ENCODE data around the gene NSD1.

NSD1 gene, protein sequence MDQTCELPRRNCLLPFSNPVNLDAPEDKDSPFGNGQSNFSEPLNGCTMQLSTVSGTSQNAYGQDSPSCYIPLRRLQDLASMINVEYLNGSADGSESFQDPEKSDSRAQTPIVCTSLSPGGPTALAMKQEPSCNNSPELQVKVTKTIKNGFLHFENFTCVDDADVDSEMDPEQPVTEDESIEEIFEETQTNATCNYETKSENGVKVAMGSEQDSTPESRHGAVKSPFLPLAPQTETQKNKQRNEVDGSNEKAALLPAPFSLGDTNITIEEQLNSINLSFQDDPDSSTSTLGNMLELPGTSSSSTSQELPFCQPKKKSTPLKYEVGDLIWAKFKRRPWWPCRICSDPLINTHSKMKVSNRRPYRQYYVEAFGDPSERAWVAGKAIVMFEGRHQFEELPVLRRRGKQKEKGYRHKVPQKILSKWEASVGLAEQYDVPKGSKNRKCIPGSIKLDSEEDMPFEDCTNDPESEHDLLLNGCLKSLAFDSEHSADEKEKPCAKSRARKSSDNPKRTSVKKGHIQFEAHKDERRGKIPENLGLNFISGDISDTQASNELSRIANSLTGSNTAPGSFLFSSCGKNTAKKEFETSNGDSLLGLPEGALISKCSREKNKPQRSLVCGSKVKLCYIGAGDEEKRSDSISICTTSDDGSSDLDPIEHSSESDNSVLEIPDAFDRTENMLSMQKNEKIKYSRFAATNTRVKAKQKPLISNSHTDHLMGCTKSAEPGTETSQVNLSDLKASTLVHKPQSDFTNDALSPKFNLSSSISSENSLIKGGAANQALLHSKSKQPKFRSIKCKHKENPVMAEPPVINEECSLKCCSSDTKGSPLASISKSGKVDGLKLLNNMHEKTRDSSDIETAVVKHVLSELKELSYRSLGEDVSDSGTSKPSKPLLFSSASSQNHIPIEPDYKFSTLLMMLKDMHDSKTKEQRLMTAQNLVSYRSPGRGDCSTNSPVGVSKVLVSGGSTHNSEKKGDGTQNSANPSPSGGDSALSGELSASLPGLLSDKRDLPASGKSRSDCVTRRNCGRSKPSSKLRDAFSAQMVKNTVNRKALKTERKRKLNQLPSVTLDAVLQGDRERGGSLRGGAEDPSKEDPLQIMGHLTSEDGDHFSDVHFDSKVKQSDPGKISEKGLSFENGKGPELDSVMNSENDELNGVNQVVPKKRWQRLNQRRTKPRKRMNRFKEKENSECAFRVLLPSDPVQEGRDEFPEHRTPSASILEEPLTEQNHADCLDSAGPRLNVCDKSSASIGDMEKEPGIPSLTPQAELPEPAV (N-terminal part only)

DNA sequence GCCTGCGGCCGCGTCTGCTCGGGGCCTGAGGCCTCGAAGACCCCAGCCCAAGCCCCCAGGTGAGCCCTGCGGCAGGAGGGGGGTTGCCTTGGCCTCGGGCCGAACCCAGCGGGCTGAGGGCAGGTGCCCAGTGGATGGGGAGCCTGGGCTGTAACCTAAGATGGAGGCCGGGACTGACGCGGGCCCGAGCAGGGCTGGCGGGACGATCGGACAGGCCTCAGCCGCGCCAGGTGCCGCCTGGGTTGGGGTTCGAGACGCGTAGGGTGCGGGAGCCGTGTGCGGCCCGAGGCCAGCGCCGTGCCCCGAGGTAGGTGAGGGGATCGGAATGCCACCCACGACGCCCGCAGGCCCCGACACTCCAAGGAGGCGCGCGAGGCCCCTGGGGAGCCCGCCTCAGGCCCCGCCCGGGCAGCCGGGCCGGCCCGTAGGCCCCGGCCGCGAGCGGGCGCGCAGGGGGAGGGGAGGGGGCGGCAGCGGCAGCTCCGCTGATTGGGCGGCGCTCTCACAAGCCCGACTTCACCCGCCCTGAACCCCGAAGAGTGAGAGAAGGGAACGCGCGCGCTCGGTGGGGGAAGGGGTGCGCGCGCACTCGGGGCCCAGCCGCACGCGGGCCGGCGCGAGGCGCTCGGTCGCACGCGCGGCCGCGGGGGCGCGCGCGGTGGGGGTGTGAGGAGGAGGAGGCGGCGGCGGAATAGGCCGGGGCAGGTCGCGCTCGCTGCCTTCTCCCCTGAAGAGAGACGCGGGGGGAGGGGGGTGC lies at the start of gene NSD1:
Gene NSD1, plus strand, starts transcription at position 678 of the 757 bp plus-strand sequence. CDS start 1,331 bp downstream, outside the sequence.
- DNase-seq = peak; percentile 98

DNA sequence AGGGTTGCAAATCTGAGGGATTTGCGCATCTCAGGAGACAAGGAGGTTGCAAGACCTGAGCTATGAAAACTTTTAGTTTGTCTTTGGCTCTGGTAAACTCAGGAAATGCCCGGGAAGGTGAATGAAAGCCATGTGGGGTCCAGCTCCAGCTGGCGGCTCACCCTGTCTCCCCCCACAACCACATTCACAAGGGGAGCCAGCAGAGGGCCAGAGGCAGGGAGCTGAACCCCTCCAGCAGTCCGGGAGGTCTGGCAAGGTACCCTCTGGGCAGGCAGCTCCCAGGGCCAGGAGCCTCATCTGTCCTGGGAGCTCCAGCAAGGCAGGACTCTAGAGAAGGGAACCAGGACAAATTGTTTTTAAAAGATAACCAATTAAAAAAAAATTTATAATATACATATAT lies 49.4 kb upstream of the NSD1 start:
- no peak for DNase-seq

DNA sequence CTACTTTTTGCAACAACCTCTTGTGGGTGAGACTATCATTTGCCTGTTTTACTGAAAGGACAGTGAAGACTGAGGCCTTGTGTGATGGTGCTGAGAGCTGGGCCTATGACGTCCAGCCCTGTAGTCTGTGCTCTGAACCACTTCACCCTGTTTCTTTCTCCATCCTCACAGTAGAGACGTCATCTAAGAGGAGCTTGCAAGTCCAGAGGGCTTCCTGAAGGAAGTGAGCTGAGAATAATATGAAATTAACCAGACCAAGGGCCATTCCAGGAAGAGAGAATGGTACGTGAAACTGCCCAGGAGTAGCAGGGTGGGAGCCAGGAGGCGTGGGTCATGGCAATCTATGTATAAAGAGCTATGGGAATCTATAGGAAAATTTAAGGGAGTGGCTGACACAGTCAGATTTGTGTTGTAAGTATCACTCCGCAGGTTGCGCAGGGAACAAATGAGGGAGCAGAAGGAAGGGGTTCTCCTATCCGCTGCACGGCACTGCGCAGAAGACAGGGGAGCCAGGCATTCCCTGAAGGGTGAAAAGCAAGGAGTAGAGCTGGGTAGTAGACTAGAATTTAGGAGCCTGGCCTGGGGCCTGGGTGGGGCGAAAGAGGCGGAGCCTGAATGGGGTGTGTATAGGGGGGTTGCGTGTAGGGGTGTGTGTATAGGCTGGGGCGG lies 47.5 kb upstream of the NSD1 start:
- DNase-seq = no peak

DNA sequence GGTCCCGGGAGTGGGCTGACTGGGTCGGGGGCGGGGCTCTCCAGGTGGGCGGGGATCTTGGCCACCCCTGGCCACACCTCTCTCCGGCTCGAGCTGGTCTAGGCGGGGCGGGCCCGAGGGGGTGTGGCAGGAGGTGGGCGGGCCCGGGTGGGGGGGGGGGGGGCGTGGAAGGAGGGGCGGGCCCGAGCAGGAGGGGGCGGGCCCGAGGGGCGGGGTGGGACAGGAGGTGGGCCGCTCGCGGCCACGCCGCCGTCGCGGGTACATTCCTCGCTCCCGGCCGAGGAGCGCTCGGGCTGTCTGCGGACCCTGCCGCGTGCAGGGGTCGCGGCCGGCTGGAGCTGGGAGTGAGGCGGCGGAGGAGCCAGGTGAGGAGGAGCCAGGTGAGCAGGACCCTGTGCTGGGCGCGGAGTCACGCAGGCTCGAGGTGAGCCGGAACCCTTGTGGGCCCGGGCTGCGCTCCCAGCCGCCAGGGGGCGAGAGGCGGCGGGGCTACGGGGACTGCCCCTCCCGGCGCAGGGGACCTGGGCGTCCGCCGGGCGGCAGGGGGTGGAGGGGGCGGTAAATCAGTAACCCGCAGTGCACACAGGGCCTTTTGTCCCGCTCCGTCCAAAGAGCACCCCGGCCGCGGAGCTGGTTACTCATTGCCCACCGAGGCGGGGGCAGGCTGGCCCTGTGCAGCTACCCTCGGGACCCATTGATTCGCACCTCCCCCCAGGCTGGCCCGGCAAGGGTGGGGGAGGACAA lies 46.7 kb upstream of the NSD1 start, which contains the start of gene FGFR4:
Gene FGFR4, plus strand, starts transcription at position 262 of the 744 bp plus-strand sequence. CDS start 2,688 bp downstream, outside the sequence.
- DNase-seq = peak; percentile 91

DNA sequence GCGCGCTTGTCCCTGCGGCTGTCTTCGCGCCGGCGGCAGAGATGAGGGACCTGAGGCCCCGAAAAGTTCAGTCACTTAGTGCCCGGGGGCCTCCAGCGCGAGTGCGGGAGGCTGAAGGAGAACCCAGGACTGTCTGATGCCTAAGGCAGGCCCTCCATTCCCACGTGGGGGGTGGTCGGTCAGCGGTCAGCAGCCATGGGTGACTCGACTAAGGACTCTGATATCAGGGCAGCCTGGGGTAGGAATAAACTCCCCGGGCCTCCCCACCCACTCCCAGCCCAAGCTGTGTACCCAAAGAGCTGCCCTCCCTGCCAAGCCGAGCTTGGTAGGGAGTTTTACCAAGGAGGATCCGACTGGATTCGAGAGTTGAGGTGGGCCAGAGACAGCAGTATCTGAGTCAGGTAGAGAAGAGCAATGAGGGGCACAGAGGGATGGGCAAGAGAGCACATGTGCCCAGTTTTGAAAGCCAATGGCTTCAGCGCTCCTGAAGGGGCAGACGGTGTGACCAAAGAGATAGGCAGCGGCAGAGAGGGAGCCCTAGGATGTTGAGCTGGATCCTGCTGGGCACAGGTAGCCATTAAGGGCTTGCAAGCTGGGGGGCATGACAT lies 46.1 kb upstream of the NSD1 start:
- no peak for DNase-seq

DNA sequence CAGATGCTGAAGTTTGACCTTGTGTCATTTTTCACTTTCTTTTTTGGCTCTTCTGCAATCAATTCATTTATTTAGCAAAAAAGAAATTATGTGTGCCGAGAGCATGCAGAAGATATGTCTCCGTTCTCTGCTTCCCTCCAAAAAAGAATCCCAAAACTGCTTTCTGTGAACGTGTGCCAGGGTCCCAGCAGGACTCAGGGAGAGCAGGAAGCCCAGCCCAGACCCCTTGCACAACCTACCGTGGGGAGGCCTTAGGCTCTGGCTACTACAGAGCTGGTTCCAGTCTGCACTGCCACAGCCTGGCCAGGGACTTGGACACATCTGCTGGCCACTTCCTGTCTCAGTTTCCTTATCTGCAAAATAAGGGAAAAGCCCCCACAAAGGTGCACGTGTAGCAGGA lies 44.4 kb upstream of the NSD1 start:
- DNase-seq = no peak

DNA sequence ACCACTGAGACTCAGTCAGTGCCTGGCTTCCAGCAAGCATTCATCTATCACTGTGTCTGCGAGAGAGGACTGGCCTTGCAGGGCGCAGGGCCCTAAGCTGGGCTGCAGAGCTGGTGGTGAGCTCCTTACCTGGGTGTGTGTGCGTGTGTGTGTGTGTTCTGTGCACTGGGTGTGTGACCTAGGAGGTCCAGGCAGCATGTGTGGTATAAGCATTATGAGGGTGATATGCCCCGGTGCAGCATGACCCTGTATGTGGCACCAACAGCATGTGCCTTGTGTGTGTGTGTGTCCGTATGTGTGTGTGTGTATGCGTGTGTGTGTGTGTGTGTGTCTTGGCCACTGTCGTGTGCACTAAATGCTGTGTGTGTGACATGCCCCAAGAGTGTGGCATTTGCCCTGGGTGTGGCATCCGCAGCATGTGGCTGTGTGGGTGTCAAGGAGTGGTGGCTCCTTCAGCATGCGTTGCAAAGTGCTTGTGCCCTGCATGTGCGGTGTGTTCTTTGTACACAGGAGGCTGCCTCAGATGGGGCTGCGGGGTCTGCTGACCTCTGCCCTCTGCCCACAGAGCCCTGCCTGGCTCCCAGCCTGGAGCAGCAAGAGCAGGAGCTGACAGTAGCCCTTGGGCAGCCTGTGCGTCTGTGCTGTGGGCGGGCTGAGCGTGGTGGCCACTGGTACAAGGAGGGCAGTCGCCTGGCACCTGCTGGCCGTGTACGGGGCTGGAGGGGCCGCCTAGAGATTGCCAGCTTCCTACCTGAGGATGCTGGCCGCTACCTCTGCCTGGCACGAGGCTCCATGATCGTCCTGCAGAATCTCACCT lies 43.5 kb upstream of the NSD1 start:
- no peak for DNase-seq

DNA sequence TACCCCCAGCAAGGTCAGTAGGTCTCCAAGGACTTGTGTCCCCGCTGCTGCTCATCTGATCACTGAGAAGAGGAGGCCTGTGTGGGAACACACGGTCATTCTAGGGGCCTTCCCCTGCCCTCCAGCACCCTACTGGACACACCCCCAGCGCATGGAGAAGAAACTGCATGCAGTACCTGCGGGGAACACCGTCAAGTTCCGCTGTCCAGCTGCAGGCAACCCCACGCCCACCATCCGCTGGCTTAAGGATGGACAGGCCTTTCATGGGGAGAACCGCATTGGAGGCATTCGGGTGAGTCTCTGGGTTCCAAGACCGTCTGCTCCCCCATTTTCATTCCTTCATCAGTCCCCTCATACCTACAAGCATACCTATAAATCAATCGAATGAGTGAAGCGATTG lies 42.8 kb upstream of the NSD1 start:
- DNase-seq = no peak

DNA sequence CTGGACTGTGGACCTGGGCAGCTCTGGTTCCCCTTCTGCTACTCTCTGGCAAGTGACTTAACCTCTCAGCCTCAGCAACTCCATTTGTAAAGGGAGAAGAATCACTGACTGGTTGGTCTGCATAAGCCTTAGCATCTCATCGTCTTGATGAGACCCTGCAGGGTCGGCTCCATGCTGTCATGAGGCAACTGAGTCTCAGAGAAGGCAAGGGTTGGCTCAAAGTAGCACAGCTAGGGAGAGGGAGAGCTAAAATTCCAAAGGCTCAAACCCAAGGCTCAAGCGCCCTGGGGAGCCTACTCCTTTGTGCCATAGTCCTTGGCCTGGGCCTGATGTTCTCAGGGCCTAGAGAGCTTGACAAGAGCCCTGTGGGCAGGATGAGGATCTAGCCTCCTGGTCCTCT lies 42.3 kb upstream of the NSD1 start:
- DNase-seq = no peak

DNA sequence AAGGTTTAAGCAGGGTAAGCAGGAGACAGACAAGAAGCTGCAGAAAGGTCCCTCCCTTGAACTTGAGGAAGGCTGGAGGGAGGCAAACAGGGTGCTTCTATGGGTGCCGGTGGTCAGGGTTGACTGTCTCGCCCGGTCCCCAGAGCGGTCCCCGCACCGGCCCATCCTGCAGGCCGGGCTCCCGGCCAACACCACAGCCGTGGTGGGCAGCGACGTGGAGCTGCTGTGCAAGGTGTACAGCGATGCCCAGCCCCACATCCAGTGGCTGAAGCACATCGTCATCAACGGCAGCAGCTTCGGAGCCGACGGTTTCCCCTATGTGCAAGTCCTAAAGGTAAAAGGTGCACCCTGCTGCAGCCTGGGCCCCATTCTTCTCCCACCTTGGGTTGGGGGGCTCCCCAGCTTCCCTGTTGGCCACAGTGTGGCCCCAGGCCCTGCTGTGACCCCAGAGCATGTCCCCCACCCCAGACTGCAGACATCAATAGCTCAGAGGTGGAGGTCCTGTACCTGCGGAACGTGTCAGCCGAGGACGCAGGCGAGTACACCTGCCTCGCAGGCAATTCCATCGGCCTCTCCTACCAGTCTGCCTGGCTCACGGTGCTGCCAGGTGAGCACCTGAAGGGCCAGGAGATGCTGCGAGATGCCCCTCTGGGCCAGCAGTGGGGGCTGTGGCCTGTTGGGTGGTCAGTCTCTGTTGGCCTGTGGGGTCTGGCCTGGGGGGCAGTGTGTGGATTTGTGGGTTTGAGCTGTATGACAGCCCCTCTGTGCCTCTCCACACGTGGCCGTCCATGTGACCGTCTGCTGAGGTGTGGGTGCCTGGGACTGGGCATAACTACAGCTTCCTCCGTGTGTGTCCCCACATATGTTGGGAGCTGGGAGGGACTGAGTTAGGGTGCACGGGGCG lies 41.1 kb upstream of the NSD1 start:
- no peak for DNase-seq

DNA sequence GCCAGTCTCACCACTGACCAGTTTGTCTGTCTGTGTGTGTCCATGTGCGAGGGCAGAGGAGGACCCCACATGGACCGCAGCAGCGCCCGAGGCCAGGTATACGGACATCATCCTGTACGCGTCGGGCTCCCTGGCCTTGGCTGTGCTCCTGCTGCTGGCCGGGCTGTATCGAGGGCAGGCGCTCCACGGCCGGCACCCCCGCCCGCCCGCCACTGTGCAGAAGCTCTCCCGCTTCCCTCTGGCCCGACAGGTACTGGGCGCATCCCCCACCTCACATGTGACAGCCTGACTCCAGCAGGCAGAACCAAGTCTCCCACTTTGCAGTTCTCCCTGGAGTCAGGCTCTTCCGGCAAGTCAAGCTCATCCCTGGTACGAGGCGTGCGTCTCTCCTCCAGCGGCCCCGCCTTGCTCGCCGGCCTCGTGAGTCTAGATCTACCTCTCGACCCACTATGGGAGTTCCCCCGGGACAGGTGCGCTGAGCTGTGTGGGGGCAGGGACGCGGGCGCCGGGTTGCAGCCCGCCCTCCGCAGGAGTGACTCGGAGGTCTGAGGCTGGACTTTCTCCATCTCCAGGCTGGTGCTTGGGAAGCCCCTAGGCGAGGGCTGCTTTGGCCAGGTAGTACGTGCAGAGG lies 40.4 kb upstream of the NSD1 start:
- no peak for DNase-seq

DNA sequence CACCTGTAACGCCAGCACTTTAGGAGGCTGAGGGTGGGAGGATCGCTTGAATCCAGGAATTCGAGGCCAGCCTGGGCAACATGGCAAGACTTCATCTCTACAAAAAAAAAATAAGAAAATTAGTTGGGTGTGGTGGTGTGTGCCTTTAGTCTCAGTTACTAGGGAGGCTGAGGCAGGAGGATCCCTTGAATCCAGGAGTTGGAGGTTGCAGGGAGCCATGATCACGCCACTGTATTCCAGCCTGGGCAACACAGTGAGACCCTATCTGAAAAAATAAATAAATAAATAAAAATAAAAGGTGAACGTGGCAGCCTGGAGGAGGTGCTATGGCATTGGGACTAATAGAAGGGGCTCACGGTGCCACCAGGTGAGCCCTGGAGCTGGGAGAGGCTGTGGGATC lies 39.8 kb upstream of the NSD1 start:
- DNase-seq = no peak

DNA sequence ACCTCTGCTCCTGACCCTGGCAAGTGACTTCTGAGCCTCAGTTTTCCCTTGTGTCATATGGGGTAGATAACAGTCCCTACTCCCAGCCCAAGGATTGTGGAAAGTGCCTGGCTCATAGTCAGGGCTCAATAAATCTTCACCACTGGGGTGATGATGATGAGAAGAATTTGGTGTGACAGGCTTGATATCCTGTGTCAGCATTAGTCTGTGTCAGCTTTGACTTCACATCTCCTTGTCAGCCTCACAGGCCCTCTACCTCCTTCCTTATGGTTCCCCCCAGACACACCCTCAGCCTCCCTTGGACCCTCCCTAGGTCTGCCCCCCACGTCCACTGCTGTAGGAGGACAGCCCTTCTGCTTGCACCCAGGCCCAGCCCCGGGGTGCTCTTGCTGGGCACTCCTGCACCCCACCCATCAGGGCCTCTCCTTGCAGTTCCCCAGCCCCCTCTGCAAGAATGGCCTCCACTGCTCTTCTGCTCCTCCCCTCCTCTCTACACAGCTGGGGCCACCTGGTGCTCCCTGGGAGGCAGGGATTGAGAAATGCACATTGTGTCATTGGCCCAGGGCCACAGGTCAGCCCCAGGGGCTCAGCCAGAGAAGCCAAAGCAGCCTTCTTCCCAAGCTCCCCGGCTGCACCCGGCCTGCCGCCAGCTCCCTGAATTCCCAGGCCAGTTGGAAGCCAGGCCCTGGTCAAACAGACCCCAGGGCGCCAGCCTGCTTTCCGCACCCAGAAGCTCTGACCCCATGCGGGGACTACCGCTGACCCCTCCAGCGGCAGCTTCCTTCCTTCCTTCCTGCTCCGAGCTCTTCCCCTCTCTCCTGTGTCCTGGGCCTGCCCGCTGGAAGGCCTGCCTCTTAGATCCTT lies 39.1 kb upstream of the NSD1 start:
- no peak for DNase-seq

DNA sequence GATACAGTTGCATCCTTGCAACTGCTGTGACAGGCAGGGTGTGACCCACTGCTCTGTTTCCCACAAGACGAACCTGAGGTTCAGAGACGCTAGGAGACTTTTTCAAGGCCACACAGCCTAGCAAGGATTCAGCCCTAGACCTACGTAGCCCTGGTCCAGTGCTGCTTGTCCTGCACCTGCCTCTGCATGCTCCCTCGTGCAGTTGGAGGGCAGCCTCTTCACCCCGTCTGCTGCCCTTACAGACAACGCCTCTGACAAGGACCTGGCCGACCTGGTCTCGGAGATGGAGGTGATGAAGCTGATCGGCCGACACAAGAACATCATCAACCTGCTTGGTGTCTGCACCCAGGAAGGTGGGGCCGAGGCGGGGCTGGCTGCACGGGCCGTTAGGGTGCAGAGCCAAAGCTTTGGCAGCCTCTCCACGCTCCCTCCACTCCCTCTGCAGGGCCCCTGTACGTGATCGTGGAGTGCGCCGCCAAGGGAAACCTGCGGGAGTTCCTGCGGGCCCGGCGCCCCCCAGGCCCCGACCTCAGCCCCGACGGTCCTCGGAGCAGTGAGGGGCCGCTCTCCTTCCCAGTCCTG lies 38.4 kb upstream of the NSD1 start:
- DNase-seq = no peak

DNA sequence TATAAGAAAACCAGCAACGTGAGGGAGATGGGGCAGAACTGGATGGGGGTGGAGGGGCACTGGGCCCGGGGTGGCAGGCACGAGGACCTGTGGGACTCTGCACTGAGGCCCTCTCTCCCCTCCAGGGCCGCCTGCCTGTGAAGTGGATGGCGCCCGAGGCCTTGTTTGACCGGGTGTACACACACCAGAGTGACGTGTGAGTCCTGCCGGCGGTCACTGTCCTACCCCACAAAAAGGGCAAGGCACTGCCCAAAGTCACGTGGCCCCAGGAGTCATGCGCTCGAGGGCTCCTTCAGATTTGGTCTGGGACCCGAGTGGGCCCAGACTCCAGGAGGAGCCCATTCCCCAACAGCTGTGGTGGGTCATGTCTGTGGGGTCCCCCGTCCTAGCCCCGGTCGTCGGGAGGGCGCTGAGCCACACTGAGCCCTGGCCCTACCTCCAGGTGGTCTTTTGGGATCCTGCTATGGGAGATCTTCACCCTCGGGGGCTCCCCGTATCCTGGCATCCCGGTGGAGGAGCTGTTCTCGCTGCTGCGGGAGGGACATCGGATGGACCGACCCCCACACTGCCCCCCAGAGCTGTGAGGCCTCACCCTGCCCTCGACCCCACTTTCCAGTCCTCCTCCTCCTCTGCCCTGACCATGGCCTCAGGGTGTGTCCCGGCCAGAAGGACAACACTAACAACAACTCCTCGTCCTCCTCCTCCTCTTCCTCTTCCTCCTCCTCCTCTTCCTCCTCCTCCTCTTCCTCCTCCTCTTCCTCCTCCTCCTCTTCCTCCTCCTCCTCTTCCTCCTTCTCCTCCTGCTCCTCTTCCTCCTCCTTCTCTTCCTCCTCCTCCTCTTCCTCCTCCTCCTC lies 37.2 kb upstream of the NSD1 start:
- no peak for DNase-seq

Measured in hematopoietic multipotent progenitor cell treated with erythropoietin and hydrocortisone succinate and interleukin-3 and kit ligand, for 4 days (in vitro differentiated cells).